GM12878 (cell line): ENCODE results near the gene RIPK4.

Experiments
- ATF3 ChIP-seq: IDR thresholded peaks from 2 replicates; pipeline ENCODE4 v1.6.1; 2011; ENCODE audit warnings: low read depth, mild to moderate bottlenecking, low read length, moderate library complexity, borderline replicate concordance; ENCODE audit errors: extremely low read depth
- CTCF ChIP-seq, 3 experiments: IDR thresholded peaks in 2 of 3; conservative IDR thresholded peaks in 1 of 3; 2 replicates each; pipeline ENCODE4 v1.5.1; 2011; ENCODE audit warnings: low read depth in 3 of 3, low read length in 3 of 3, mild to moderate bottlenecking in 3 of 3, control low read depth in 2 of 3, moderate library complexity in 2 of 3, inconsistent platforms in 1 of 3, mixed read lengths in 1 of 3; ENCODE audit not compliant: control insufficient read depth in 2 of 3, insufficient read depth in 1 of 3; ENCODE audit errors: extremely low read depth in 1 of 3
- EED ChIP-seq: sonication (generic); IDR thresholded peaks from 2 replicates; pipeline ENCODE4 v1.6.1; 2016; ENCODE audit warnings: antibody characterized with exemption, low read depth
- EGR1 ChIP-seq, 2 experiments: IDR thresholded peaks; 1 replicate in 1 of 2; 2 replicates in 1 of 2; pipeline ENCODE4 v1.6.1; 2011 to 2012; ENCODE audit warnings: low read depth in 2 of 2, low read length in 2 of 2, borderline replicate concordance in 1 of 2, mild to moderate bottlenecking in 1 of 2, moderate library complexity in 1 of 2
- EP300 ChIP-seq, 2 experiments: fragments of 150-350 bp in 1 of 2; IDR thresholded peaks; 2 replicates each; pipeline ENCODE4 v1.6.1; 2011 to 2012; ENCODE audit warnings: low read depth in 2 of 2, low read length in 2 of 2, borderline replicate concordance in 1 of 2, improper control_type of control experiment in 1 of 2, inconsistent platforms in 1 of 2; ENCODE audit not compliant: control insufficient read depth in 1 of 2
- FOXM1 ChIP-seq: IDR thresholded peaks from 2 replicates; pipeline ENCODE4 v1.6.1; 2012; ENCODE audit warnings: low read depth, mild to moderate bottlenecking, inconsistent platforms, low read length, moderate library complexity
- POLR2A ChIP-seq: IDR thresholded peaks from 2 replicates; pipeline ENCODE4 v1.6.1; 2011; ENCODE audit warnings: low read depth, mild to moderate bottlenecking, low read length
- POLR2AphosphoS2 ChIP-seq: IDR thresholded peaks from 2 replicates; pipeline ENCODE4 v1.6.1; 2011; ENCODE audit warnings: low read depth, mild to moderate bottlenecking, low read length, improper control_type of control experiment, moderate library complexity
- RAD21 ChIP-seq: IDR thresholded peaks from 2 replicates; pipeline ENCODE4 v1.6.1; 2011; ENCODE audit warnings: mild to moderate bottlenecking, low read depth, low read length, moderate library complexity; ENCODE audit not compliant: insufficient read depth
- TAF1 ChIP-seq: IDR thresholded peaks from 2 replicates; pipeline ENCODE4 v1.6.1; 2011; ENCODE audit warnings: mild to moderate bottlenecking, low read depth, low read length, borderline replicate concordance
- TCF7 ChIP-seq: IDR thresholded peaks from 2 replicates; pipeline ENCODE4 v1.6.1; 2014; ENCODE audit warnings: antibody characterized with exemption, borderline replicate concordance
- ZBTB33 ChIP-seq: fragments of 450-650 bp; IDR thresholded peaks from 2 replicates; pipeline ENCODE4 v1.6.1; 2017; ENCODE audit warnings: mild to moderate bottlenecking

GRCh38 chr21:41716751-41717150 is 50.1 kb downstream of the RIPK4 start:
- TF ChIP-seq TCF7 = no peak
- TF ChIP-seq EGR1 (IDR thresholded peaks at IDR 0.05; ENCODE audit: borderline replicate concordance in 1 of 2, low read depth in 2 of 2, low read length in 2 of 2) = no peak
- no peak for TF ChIP-seq TAF1
- TF ChIP-seq POLR2A = no peak
- no peak for TF ChIP-seq CTCF (IDR thresholded peaks at IDR 0.05 in 2 of 3, conservative IDR thresholded peaks at IDR 0.05 in 1 of 3; ENCODE audit: control insufficient read depth in 2 of 3, extremely low read depth in 1 of 3, insufficient read depth in 1 of 3, low read depth in 3 of 3, low read length in 3 of 3)
- TF ChIP-seq EP300 (IDR thresholded peaks at IDR 0.05; ENCODE audit: borderline replicate concordance in 1 of 2, control insufficient read depth in 1 of 2, low read depth in 2 of 2, low read length in 2 of 2) = no peak
- TF ChIP-seq EED = no peak
- no peak for TF ChIP-seq FOXM1
- TF ChIP-seq ATF3 = no peak
- TF ChIP-seq RAD21 = no peak
- TF ChIP-seq ZBTB33 = no peak
- no peak for TF ChIP-seq POLR2AphosphoS2
